Stimulated activated CD8-positive, alpha-beta memory T cell treated with anti-CD3 and anti-CD28 coated beads, Interleukin-2, amount 100 ng/mL, for 48 hours (primary cell): ENCODE measurements around the gene EI24.

Experiments
- DNase-seq, 2 donors: peaks; one replicate each; pipeline ENCODE4 v3.0.0-alpha.2; 2020; ENCODE audit warnings: low read depth in 2 of 2

EI24 gene

DNA sequence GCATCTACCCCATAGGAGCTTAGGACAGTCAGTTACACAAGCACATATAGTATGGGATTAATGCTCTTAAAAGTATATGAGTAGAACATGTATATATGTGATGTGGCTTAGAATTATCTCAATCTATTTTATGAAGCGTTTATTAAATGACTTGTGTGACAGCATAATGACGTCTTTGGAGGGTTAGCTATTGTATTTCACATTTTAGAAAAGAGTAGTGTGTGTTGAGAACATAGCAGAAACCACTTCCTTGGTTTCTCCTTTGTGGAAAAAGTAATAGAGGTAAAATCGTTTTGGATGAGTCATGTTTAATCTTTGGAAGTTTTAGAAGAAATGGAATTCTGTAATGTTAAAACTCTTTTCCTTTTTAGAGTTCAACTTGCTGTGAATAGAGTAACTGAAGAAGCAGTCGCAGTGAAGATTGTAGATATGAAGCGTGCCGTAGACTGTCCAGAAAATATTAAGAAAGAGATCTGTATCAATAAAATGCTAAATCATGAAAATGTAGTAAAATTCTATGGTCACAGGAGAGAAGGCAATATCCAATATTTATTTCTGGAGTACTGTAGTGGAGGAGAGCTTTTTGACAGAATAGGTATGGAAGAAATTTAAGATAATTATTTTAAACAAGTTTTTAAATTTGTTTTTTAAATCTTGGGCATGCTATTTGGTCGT lies 58.1 kb downstream of the EI24 start:
- DNase-seq: no peak
